Mesothelial cell of epicardium (in vitro differentiated cells): ENCODE results near the gene CYB561. TPM values are rescaled to one million over a fixed set of nuclear protein-coding genes. Genes with fewer than 3 reads are reported as not detected.
A peak's percentile ranks its signal among the peaks of the same experiment; 100 is the strongest.

Source experiments
- DNase-seq, 2 experiments: peaks; one replicate each; pipeline ENCODE4 v3.0.0; 2021; ENCODE audit warnings: low spot score in 2 of 2; ENCODE audit not compliant: unreplicated experiment in 2 of 2
- H3K27ac Mint-ChIP-seq: 2 replicates; pipeline ENCODE4 v1.8.0; 2021; ENCODE audit warnings: mixed read lengths
- H3K27me3 Mint-ChIP-seq: 2 replicates; pipeline ENCODE4 v1.8.0; 2021; ENCODE audit warnings: low read depth, mixed read lengths
- H3K36me3 Mint-ChIP-seq: 2 replicates; pipeline ENCODE4 v1.8.0; 2021; ENCODE audit warnings: mixed read lengths
- H3K4me1 Mint-ChIP-seq: 2 replicates; pipeline ENCODE4 v1.8.0; 2021; ENCODE audit warnings: mixed read lengths
- H3K4me3 Mint-ChIP-seq: 2 replicates; pipeline ENCODE4 v1.8.0; 2021; ENCODE audit warnings: mild to moderate bottlenecking, moderate library complexity, mixed read lengths
- H3K9me3 Mint-ChIP-seq: 2 replicates; pipeline ENCODE4 v1.8.0; 2021; ENCODE audit warnings: mixed read lengths
- total RNA-seq: library from RNA; stranded (reverse); gene quantifications from 3 replicates; pipeline ENCODE4 v1.2.1, GENCODE V29; 2021
- TF ChIP-seq, protein P1 (sequence below): fragments of 200-600 bp; sonication (generic); IDR thresholded peaks from one replicate; pipeline ENCODE4 v1.5.0; 2021; ENCODE audit warnings: antibody characterized with exemption; ENCODE audit not compliant: unreplicated experiment

CYB561 gene, protein sequence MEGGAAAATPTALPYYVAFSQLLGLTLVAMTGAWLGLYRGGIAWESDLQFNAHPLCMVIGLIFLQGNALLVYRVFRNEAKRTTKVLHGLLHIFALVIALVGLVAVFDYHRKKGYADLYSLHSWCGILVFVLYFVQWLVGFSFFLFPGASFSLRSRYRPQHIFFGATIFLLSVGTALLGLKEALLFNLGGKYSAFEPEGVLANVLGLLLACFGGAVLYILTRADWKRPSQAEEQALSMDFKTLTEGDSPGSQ
- 20.4 to 21.5 TPM (median 20.5 TPM) in 3 replicates for total RNA-seq

GRCh38 chr17:63445954-63446752 lies at the start of gene CYB561:
CYB561 (minus strand) TSS chr17:63446306; CDS start chr17:63437547, 8,759 bp downstream.
- Mint-ChIP-seq H3K4me1 (peaks cover 22% of the 10 kb centered on the region), H3K27me3 (peaks cover 5% of the 10 kb centered on the region), H3K4me3 (peak within 1 kb of the TSS; percentile 70), H3K9me3 (no peaks in the 10 kb centered on the region), H3K27ac (peak within 1 kb of the TSS; percentile 91), H3K36me3 (no peaks in the 10 kb centered on the region)
- peak; percentile 73 to 83 for DNase-seq
- TF ChIP-seq, protein P1, sequence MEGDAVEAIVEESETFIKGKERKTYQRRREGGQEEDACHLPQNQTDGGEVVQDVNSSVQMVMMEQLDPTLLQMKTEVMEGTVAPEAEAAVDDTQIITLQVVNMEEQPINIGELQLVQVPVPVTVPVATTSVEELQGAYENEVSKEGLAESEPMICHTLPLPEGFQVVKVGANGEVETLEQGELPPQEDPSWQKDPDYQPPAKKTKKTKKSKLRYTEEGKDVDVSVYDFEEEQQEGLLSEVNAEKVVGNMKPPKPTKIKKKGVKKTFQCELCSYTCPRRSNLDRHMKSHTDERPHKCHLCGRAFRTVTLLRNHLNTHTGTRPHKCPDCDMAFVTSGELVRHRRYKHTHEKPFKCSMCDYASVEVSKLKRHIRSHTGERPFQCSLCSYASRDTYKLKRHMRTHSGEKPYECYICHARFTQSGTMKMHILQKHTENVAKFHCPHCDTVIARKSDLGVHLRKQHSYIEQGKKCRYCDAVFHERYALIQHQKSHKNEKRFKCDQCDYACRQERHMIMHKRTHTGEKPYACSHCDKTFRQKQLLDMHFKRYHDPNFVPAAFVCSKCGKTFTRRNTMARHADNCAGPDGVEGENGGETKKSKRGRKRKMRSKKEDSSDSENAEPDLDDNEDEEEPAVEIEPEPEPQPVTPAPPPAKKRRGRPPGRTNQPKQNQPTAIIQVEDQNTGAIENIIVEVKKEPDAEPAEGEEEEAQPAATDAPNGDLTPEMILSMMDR, result peak; percentile 78

DNA sequence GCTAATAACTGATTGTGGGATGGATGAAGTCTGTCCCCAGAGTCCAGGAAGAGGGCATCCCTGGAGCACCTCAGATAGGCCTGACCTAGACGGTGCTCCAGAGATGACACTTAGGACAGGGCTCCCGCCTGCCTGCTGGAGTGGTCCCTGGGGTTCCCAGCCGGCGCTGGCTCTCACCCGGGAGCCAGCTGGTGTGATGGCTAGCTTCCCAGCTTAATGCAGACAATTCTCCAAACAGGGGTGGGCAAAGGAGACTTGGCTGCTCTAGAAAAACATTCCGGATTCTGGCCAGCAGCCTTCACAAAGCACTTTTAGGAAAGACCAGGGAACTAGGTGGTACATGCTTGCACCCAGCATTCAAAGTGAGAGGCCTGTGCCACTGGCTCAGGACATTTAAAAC lies 49.4 kb upstream of the CYB561 start:
- no peak overlapping the region for H3K27ac Mint-ChIP-seq
- peaks cover 23% of the 10 kb centered on the region for H3K27me3 Mint-ChIP-seq
- DNase-seq, result no peak
- H3K36me3 Mint-ChIP-seq, result no peaks in the 10 kb centered on the region
- TF ChIP-seq, protein P1, result no peak
- no peak overlapping the region for H3K4me3 Mint-ChIP-seq
- H3K4me1 Mint-ChIP-seq, result no peaks in the 10 kb centered on the region
- H3K9me3 Mint-ChIP-seq, result no peaks in the 10 kb centered on the region

DNA sequence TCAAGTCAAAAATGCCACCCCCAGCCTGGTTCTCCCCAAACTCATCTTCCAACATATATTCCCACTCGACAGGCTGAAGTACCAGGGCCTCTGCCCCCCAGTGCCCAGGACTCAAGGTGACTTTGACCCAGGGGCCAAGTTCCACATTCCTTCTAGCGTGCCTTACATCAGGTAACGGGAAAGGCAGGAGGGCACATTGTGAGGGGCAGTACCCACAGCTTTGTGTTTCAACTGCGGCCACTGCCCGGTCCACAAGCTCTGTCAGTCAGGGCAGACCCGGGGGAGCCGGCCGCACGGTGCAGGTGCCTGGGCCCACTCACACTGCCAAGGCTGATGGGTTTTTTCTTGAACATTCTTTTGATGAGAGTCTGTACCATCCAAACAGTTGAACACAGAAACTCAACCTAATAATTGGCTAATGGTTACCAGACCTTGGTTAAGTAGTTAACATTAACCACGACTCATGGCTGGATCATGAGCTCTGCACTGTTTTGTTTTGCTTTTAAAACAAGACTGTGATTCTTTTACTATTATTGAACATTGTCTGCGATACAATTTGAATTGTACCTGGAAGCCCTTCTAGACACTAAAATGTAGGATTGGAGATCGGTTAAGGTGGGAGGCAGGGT lies 48.3 kb upstream of the CYB561 start:
- H3K4me1 Mint-ChIP-seq, result no peaks in the 10 kb centered on the region
- no peaks in the 10 kb centered on the region for H3K9me3 Mint-ChIP-seq
- no peak overlapping the region for H3K4me3 Mint-ChIP-seq
- no peak overlapping the region for H3K27ac Mint-ChIP-seq
- TF ChIP-seq, protein P1, result no peak
- no peak for DNase-seq
- no peaks in the 10 kb centered on the region for H3K36me3 Mint-ChIP-seq
- H3K27me3 Mint-ChIP-seq, result peaks cover 24% of the 10 kb centered on the region

- H3K36me3 Mint-ChIP-seq, result no peaks in the 10 kb centered on the region
- no peak overlapping the region for H3K27ac Mint-ChIP-seq
- H3K4me1 Mint-ChIP-seq, result no peaks in the 10 kb centered on the region
- DNase-seq, result no peak
- no peaks in the 10 kb centered on the region for H3K9me3 Mint-ChIP-seq
- peaks cover 25% of the 10 kb centered on the region for H3K27me3 Mint-ChIP-seq
- no peak overlapping the region for H3K4me3 Mint-ChIP-seq
- TF ChIP-seq, protein P1, result no peak
Observed at GRCh38 chr17:63493411-63493810, 47.3 kb upstream of the CYB561 start.

DNA sequence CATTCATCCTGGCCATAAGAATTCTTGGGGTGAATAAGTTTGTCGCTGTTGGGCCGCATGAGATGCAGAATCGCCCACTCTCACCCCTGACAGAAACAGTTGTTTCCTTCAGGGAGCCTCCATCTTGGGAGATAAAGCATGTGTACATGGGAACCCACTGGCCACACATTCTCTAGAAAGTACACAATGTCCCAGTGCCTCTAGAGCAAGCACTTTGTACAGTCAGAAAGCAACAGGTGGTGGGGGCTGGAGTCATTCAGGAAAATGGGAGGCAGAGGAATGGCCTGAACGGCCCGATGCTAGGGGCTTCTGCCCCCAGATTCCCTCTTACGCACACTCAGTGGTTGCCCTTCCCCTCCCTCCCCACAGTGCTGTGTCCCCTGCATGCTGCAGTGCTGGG lies 46.8 kb upstream of the CYB561 start:
- TF ChIP-seq, protein P1, result no peak
- no peak overlapping the region for H3K4me3 Mint-ChIP-seq
- H3K4me1 Mint-ChIP-seq, result no peaks in the 10 kb centered on the region
- no peaks in the 10 kb centered on the region for H3K9me3 Mint-ChIP-seq
- DNase-seq, result no peak
- no peak overlapping the region for H3K27ac Mint-ChIP-seq
- H3K27me3 Mint-ChIP-seq, result peaks cover 25% of the 10 kb centered on the region
- no peaks in the 10 kb centered on the region for H3K36me3 Mint-ChIP-seq
